Measurements from ENCODE around the gene CCZ1.
"Not testable (repeated sequence)": the region's sequence is repeated elsewhere in the genome, so short reads cannot be mapped to it uniquely, and the experiment has no call there.

CCZ1 gene

DNA sequence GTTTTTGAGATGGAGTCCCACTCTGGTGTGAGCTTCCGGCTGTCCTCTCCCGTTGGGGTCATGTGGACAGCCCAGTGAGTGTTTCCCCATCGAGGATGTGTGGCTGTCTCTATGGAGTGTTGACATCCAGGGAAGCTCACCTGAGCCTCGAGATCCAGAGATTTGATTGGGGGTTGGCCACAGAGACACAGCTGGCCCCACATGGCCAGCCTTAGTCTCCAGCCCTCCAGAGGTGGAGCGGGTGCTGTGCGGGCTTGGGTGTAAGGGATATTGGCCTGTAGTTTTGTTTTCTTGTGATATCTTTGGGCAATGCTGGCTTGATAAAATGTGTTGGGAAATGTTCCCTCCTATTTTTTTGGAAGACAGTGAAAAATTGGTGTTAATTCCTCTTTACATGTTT, 18.0 kb downstream of the CCZ1 start:
- not testable (repeated sequence) for DNase-seq (ENCODE audit: low spot score)

GRCh38 chr7:5924180-5924579, 25.6 kb downstream of the CCZ1 start:
- DNase-seq (ENCODE audit: low spot score): not testable (repeated sequence)

GRCh38 chr7:5924630-5925029, 26.1 kb downstream of the CCZ1 start:
- DNase-seq (ENCODE audit: low spot score): not testable (repeated sequence)

GRCh38 chr7:5926263-5926870, 27.8 kb downstream of the CCZ1 start:
- DNase-seq (ENCODE audit: low spot score): not testable (repeated sequence)

GRCh38 chr7:5930290-5930689, 31.8 kb downstream of the CCZ1 start:
- not testable (repeated sequence) for DNase-seq (ENCODE audit: low spot score)

DNA sequence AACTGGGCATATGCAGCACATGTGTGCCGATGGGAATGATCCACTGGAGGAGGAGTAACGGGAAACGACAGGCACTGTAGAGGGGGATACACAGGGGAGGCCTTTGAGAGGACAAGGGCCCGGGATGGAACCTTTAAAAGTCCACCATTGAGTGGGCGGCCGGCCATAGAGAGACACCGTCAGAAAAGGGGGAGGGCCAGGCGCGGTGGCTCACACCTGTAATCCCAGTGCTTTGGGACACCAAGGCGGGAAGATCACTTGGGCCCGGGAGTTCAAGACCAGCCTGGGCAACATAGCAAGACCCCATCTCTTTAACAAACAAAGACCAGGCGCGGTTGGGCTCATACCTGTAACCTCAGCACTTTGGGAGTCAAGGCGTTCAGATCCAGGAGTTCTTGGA, 32.7 kb downstream of the CCZ1 start:
- DNase-seq (ENCODE audit: low spot score): not testable (repeated sequence)

GRCh38 chr7:5931905-5932644, 33.5 kb downstream of the CCZ1 start:
- not testable (repeated sequence) for DNase-seq (ENCODE audit: low spot score)

DNA sequence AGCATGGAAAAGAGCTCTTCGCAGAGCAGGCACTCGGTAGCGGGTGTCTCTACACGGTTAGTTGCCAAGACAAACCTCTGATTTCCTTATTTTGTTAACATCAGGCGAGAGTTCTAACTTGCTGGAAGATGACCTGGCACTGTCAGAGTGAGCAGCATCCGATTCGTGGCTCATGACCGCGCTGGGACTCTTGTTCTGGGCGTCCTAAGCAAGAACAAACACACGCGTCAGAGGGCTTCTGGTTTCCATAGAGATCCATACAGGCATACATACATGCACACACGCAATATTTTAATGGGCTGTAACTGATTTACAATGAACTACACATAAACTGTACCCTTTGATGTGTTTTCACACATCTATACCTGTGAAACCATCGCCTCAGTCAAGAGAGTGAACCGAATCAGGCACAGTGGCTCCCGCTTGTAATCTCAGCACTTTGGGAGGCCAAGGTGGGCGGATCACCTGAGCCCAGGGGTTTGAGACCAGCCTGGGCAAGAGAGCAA, 36.5 kb downstream of the CCZ1 start:
- DNase-seq (ENCODE audit: low spot score): not testable (repeated sequence)

DNA sequence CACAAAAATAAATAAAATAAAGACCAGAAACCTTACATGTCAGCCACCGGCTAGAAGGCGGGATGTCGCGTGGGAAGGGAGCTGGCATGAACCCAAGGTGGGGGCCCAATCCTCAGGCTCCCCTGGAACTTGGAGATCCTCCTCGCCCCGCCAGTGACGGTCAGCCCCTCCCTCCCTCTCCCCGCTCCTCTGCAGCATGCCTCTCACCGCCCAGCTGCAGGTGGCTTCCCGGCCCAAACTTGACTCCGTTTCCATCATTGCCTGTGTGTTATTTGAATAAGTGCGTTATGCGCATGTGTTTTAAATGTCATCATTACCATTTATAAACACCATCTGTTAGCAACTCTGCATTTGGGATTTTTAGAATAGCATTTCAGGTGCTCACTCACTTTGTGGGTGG, 64.7 kb downstream of the CCZ1 start:
- not testable (repeated sequence) for DNase-seq (ENCODE audit: low spot score)

DNA sequence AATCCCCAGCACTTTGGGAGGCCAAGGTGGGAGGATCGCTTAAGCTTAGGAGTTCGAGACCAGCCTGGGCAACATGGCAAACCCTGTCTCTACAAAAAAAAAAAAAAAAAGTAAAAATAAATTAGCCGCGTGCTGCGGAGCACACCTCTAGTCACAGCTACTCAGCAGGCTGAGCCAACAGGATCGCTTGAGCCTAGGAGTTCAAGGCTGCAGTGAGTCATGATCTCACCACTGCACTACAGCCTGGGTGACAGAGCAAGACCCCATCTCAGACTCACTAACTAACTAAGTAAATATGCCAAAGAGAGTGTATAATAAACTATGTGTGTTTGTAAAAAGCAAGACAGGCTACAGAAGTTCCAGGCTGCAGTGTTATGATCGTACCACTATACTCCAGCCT, 65.3 kb downstream of the CCZ1 start:
- DNase-seq (ENCODE audit: low spot score): not testable (repeated sequence)

GRCh38 chr7:5970347-5970911, 71.9 kb downstream of the CCZ1 start, which contains the start of gene RSPH10B:
Gene RSPH10B (minus strand): TSS chr7:5970689. CDS start chr7:5967116, 3,573 bp downstream.
- DNase-seq (ENCODE audit: low spot score): not testable (repeated sequence)

DNA sequence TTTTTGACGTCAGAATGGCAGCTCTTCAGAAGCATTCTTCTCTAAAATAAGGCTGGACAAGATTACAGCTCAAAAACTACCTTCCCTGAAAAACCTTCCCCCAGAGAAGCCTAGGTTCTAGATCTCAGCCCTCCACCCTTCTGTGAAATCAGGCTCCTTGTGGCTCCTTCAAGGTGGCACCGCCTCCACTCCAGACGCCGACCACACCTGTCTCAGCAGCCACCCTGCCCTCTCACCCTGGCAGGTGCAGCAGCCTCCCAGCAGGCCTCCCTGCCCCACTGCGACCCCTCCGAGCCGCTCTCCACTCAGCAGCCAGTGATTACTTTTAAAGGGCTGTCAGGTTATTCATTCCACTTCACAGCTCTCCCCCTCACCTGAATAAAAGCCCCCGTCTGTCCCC, 75.0 kb downstream of the CCZ1 start:
- not testable (repeated sequence) for DNase-seq (ENCODE audit: low spot score)
